GM21737 (cell line): ENCODE results near the gene ZNF14.
"Not testable (repeated sequence)": the region's sequence is repeated elsewhere in the genome, so short reads cannot be mapped to it uniquely, and the experiment has no call there.

ENCODE experiments used
- ATAC-seq: cut with Tn5 transposase; IDR thresholded peaks from one replicate; pipeline ENCODE4 v1.9.1; 2021; ENCODE audit warnings: mild to moderate bottlenecking, moderate library complexity; ENCODE audit not compliant: unreplicated experiment

The ZNF14 gene

GRCh38 chr19:19747357-19748220 is 14.7 kb upstream of the ZNF14 start:
- ATAC-seq, result no peak

- ATAC-seq, result no peak
Measured at GRCh38 chr19:19746286-19747213, 13.6 kb upstream of the ZNF14 start.

DNA sequence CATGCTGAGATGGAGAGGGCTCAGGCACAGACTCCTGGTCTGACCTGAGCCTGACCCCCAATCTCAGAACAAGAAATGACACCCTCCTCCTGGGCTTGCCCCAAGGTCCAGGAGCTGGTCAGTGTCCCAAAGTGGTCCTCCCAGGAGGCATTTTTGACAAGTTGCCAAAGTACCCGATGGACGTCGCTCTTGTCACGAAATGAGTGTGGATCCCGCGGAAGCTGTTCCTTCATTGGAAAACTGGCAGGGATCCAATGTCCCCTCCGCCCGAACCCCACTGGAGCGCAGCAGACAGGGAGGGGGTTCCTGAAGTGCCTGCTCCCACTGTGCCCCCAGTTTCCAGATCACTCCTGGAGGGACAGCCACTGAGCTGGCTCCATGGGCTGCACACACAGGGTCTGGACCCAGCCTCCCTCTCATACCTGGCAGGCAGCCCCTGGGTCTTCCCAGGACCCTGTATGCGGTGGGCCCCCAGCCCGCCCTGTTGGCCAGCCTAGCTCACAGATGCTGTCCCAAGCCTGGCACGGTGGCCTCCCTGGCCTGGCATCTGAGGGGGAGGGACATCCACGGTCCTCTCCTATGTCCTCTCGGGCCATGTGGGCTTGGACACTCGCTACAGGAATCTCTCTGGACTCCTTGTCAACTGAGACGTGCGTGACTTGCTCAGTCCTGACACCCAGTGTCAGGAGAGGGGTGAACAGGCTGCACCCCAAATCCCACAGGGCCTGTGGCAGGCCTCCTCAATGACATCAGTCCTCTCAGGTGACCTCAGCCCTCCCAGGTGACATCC is 12.8 kb upstream of the ZNF14 start:
- ATAC-seq, result no peak

GRCh38 chr19:19744641-19745040 is 11.7 kb upstream of the ZNF14 start:
- ATAC-seq, result no peak

- not testable (repeated sequence) for ATAC-seq
Measured at GRCh38 chr19:19743921-19744320, 11.0 kb upstream of the ZNF14 start.

DNA sequence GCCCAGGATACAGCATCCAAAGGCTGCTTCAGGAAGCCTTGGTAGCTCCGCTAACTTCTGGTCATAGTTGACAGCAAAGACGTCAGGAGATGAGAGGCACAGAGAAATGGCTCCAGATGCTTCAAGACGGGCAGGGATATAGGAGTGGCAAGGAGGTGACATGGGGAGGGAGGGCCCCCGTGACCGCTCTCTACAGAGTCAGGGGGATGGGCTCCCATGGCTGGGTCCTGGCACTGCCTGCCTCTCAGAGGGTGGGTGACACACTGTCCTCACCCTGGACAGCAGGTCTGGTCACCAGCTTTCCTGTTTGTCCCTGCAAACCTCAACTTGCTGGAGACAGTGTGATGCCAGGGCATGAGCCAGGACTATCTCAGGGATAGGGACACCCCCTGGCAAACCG is 10.3 kb upstream of the ZNF14 start:
- no peak for ATAC-seq

DNA sequence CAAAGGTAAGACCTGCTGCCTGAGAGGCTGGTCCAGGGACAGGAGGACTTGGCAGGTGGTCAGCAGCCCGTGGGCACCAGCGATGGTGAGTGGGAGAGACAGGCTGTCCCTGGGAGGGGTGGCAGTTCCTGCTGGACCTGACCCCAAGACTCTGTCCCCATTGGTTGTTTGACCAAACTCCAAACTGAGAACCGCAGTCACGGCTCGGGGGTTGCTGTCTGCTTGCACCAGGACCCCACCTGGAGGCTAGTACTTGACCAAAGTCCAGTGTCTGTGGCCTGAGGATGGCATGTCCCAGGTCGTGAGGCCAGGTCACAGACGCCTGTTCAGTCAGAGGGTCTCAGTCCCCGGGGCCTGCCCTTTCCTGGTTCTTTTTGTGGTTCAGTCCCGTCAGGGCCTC is 9.9 kb upstream of the ZNF14 start:
- ATAC-seq, result no peak

- no peak for ATAC-seq
Measured at GRCh38 chr19:19741184-19741583, 8.3 kb upstream of the ZNF14 start.

GRCh38 chr19:19740755-19741154 is 7.8 kb upstream of the ZNF14 start:
- ATAC-seq, result no peak

DNA sequence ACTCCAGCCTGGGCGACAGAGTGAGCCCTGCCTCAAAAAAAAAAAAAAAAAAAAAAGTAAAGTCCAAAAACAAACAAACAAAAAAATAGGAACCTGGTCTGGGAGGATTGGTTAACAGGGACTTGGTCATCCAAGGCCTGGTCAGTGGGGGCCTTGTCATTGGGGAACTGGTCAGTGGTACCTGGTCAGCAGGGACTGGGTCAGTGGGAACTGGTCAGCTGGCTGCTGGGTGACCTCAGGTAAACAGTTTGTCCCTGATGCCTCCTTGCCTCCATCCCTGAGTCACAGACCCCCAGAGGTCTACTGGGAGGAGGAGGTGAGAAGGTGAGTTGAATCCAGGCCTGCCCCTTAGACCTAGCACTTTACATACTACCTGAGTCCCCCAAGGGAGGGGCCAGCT is 5.7 kb upstream of the ZNF14 start:
- no peak for ATAC-seq

DNA sequence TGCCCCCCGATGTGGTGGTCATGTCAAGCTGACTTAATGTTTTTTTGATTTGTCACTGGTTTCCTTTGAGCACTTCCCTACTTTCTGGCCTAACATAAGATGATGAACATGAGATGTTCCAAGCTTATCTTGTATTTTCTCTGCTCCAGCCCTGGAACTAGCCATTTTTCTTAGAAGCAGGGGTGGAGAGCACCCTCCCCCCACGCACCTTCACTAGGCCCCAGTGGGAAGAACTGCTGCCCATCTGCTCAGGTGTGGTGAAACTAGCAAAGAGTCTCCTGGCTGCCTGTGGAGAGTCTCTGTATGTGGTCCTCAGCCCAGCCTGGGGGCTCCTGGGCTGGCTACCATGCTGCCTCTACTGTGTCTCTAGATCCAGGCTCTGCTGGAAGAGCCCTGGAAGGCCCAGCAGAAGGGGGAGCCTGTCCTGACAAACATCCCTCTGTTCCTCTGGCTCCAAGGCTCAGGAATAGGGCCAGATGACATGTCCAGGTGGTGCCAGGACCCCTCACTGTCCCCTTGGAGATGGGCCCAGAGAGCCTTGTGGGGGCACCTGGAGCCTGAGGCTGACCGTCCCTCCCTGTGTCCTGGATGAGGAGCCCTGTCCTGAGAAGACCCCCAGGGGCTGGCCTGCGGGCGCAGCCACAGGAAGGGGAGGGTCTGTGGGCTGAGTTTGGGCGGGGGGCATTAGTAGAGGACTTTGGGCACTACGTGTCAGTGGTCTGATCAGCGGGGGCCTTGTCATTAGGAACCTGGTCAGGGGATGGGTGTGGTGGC is 4.8 kb upstream of the ZNF14 start:
- no peak for ATAC-seq

GRCh38 chr19:19721896-19722295 is 11.0 kb downstream of the ZNF14 start:
- no peak for ATAC-seq

GRCh38 chr19:19719798-19720197 is 13.1 kb downstream of the ZNF14 start:
- no peak for ATAC-seq

DNA sequence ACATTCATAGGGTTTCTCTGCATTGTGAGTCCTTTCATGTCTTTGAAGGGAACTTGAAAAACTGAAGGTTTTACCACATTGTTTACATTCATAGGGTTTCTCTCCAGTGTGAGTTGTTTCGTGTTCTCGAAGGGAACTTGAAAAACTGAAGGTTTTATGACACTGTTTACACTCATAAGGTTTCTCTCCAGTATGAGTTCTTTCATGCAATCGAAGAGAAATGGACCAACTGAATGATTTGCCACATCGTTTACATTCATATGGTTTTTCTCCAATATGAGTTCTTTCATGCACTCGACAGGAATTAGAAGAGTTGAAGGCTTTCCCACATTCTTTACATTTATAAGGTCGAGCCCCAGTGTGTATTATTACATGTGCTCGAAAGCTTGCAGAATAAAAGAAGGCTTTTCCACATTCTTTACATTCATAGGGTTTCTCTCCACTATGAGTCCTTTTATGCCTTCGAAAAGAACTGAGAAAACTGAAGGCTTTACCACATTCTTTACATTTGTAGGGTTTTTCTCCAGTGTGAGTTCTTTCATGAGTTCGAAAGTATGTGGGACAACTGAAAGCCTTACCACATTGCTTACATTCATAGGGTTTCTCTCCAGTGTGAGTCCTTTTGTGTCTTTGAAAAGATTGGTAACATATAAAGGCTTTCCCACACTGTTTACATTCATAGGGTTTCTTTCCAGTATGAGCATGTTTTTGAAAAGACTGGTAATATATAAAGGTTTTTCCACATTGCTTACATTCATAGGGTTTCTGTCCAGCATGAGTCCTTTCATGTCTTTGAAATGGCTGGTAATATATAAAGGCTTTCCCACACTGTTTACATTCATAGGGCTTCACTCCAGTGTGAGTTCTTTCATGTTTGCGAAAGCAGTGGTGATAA is 20.7 kb downstream of the ZNF14 start:
- ATAC-seq, result no peak

- no peak for ATAC-seq
Measured at GRCh38 chr19:19711306-19711933, 21.5 kb downstream of the ZNF14 start.

DNA sequence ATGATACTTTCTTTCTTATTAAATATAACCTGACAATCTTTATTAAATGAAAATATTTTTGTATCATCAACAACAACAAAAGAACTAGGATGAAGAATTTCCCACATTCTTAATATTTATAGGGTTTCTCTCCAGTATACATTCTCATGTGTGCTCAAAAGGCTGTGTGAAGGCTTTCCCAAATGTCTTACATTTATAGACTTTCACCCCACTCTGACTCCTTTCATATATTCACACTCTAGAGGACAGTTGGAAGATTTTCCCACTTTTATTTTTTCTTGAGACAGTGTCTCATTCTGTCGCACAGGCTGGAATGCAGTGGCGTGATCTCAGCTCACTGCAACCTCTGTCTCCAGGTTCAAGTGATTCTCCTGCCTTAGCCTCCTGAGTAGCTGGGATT is 22.4 kb downstream of the ZNF14 start:
- no peak for ATAC-seq

GRCh38 chr19:19704836-19705235 is 28.1 kb downstream of the ZNF14 start:
- no peak for ATAC-seq

DNA sequence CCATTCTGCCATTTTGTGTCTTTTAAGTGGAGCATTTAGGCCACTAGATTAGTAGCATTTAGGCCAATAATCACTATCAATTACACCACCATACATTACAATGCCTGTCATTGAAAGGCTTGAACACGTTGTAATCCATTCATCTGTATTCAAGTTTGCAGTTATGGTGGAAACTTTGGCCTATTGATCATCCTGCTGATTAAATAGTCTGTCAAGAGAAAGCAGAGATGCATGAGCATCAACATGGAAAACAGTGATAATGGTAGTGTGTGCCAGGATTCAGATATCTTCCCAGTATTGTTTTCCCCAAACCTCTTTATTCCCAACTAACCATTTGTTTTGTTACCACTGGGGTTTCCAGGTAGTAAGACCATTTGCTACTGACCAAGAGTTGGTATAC is 32.4 kb downstream of the ZNF14 start:
- ATAC-seq, result not testable (repeated sequence)

DNA sequence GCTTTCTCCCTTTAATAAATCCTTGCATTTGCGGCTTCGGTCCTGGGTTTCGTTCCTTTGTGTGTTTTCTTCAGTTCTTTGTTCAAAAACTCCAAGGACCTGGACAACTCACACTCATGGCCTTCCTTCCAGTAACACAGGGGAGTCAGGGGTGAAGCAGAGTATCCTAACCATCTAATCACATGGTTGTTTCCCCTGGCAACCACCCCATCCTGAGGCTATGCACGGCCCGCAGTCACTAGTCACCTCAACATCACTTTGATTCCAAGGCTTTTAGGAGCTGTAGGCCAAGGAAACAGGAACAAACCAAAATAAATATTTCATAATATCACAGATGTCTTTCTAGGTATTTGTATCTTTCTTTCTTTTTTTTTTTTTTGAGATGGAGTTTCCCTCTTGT is 35.3 kb downstream of the ZNF14 start:
- ATAC-seq, result no peak
